GM19193 (cell line): Measurements from ENCODE around the gene PPM1L.
A peak's percentile ranks its signal among the peaks of the same experiment; 100 is the strongest.

Experiments
- POLR2A ChIP-seq: IDR thresholded peaks from 4 replicates; pipeline ENCODE4 v1.6.1; 2011; ENCODE audit not compliant: insufficient read depth, insufficient read length; ENCODE audit errors: extremely low read depth

PPM1L gene

GRCh38 chr3:161070980-161071663, 315.1 kb downstream of the PPM1L start:
- TF ChIP-seq POLR2A = no peak

DNA sequence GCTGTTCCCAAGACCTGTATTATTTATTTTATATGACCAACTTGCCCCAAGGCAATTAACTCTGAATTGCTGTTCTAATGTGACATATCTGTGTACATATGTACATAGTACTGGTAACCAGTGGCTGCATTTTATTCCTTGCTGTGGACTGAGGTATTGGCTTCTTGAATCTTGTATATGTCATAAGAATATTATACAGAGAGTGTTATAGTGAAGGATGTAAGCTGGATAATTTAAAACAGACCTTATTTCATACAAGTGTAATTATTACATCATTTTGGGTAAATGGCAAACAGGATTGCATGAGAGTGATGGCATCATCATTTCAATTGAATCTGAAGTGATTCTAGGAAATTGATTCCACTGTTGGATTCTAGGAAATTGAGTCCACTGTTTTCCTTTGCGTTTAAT, 316.2 kb downstream of the PPM1L start:
- no peak for TF ChIP-seq POLR2A

DNA sequence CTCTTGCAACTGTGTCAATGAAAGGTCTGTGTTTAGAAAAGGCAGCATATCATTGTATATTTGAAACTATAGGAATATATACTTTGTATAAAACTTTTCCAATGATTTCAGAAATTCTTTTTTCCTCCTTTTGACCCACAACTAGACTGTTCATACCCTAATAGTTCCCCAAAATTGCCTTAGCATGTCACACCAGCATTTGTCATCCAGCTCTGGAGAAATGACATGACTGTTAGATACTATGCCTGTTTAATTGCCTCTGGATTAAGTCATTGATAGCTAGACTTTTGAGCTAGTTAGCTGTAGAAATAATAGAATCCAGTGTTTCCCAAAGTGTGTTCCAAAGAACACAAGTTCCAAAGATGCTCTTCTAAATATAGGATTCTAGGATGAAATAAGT, 316.7 kb downstream of the PPM1L start:
- TF ChIP-seq POLR2A = no peak

GRCh38 chr3:161073181-161073580, 317.1 kb downstream of the PPM1L start:
- TF ChIP-seq POLR2A = no peak

DNA sequence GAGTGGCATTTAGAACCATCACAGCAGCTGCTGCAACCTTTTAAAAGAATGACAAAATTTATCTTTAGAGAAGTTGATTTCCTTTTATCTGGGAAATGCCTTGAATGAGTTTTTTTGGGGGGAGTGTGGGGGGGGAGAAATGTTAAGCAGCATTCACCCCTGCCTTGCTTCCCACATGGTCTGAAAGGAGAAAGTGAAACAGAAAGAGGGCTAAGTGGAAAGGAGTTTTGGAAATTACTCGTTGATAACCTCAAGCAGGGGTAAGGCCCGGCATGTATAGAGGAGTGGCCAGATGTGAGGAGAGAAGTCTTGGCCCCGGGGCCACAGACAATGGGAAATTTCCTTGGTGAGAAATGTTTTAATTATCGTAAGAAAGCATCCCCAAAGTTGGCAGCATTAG, 325.6 kb downstream of the PPM1L start:
- no peak for TF ChIP-seq POLR2A

DNA sequence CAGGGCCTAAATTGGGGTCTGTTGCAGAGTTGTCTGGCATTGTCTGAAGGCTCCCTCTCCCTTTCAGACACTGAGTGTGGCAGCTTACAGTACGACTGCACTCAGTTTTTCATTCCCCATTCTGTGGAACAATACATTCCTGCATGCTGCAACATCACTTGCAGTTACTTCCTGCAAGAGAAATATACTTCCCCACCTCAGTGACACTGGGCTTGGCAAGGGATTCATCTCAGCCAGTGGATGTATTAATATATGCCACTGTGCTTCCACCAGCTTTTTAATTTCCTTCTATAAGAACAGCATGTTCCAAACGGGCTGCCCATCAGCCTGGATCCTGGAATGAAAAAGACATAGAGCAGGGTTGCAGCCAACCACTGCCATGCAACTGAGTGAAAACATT, 326.0 kb downstream of the PPM1L start:
- no peak for TF ChIP-seq POLR2A

DNA sequence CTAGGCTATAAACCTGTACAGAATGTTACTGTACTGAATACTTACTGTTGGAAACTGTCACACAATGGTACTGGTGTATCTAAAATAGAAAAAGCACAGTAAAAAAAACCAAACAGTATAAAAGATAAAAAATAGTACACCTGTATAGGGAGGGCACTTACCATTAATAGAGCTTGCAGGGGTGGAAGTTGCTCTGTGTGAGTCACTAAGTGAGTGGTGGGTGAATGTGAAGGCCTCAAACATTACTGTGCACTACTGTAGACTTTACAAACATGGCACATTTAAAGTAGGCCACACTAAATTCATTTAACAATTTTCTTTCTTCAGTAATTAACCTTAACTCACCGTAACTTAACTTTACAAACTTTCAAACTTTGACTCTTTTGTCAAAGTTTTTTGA, 327.1 kb downstream of the PPM1L start:
- no peak for TF ChIP-seq POLR2A

DNA sequence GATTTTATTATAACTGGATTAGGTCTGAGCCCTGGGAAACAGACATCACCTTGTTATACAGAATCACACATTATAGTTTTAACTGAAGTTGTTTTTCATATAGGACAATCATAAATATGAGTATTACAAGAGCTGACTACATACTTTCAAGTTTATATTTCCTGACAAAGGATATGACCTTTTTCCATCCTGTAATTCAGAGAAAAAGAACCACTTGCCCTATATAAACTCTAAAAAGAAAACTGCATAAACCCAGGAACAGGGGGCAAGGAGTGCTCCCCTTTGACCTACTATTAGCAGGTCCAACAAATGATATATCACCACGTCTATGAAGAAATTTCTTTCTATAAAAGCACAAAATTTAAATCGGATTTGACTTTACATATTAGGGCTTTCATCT, 328.2 kb downstream of the PPM1L start:
- TF ChIP-seq POLR2A = no peak

DNA sequence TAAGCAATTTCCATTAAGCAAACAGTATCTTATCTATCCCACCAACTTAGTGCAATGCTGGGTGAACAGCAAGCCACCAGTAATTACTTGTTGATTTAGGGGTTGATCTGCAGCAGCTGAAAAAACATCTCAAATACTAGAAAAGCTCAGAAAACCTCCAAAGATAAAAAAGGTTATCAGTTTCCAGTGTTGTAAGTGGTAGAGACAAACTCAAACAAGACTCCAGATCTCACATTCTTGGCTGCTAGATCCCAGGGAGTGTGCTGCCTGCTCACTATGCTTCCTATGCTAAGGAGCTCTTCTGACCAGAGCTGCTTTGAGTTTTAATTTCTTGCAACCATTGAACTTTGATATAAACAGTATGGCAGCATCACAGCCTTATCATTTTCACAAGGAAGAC, 337.9 kb downstream of the PPM1L start:
- no peak for TF ChIP-seq POLR2A

- TF ChIP-seq POLR2A = no peak
Measured at GRCh38 chr3:161096771-161097367, 340.8 kb downstream of the PPM1L start.

DNA sequence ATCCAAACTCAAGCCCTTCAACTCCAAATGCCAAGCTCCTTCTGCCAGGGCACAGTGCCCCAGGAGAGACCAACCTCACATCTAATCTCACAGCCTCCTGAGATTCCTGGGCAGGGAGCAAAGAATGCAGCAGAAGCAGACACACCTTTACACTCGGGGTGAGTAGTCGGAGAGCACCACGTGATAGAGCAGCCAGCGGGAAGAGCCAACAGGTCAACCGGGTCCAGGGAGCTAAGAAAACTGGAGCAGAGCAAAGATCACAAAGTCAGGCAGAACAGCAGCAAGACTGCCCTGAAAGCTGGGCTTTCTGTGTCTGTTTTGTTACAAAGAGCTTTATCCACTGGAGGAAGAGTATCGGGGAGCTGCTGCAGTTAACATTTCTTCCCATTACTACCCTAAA, 345.0 kb downstream of the PPM1L start:
- TF ChIP-seq POLR2A = no peak

GRCh38 chr3:161101609-161102008, 345.6 kb downstream of the PPM1L start:
- no peak for TF ChIP-seq POLR2A

- no peak for TF ChIP-seq POLR2A
Measured at GRCh38 chr3:161103776-161104385, 347.9 kb downstream of the PPM1L start.

DNA sequence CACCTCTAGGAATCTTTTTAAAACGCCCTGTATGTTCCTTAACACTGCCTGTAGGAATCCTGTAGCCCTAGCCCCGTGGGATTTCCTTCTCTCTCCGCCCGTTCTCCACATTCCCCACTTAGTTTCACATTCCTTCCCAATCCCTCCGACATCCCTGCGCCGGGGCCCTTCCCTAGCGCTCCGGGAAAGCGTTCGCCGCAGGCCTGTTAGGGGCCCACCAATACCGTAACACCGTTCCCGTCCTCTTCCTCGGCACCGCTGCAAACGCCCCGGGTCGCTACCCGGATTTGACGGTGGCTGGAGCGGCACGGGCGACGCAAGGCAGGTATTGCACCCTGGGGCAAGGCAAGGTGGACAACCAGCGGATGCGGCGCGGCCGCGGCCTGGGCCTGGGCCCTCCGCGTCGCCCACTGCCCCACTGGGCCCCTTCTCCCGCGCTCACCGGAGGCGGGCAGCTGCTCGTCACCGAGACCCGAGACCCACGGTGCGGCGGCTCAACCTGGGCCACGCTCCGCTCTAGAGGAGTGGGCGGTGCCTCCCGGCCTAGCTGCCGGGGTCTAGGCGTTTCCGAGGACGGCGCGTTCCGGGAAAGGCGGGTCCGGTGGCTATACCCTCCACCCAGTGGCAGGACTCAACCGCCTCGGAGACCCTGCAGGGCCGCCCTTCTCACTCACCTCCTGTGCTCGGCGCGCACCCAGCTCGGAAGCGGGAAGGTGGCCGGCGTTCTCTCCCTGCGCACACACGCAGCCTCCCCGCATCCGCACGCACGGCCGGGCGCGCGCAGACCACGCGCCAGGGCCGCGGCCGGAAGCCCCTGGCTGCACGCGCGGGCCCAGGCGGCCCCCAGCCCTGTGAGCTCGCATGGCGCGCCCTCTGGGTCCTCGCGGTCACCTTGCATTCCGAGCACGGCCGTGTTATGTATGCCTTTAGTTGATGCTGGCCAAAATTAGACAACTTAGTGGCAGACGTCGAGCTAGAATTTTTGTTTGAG, 348.8 kb downstream of the PPM1L start, which contains the start of gene B3GALNT1:
TSS of gene B3GALNT1 (minus strand) at position 789 of the 991 bp plus-strand sequence. CDS start 18,595 bp downstream, outside the sequence.
- peak; percentile 50 for TF ChIP-seq POLR2A

- no peak for TF ChIP-seq POLR2A
Measured at GRCh38 chr3:161107311-161107710, 351.3 kb downstream of the PPM1L start.
